ENCODE results near the gene TEX10.

TEX10 gene

DNA sequence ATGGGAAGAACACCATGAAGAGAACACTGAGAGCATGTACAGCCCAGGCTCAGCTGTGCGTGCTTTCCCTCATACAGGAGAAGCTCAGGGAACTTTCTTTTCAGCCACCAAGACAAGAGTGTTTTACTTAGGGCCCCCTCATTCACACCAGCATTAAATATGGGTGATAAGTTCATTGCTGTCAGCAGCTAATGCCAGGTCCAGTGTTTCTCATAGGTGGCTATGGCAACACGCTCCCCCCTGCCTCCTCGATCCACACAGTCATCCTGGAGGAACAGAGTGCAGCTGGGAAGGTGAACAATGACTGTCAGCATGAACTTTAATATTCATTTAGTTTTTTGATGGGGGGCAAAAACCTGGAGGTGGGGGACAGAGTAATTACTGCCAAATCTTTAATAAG is 54.4 kb downstream of the TEX10 start:
- Histone ChIP-seq H3K9ac (ENCODE audit: low read depth, low read length) (no peak overlapping the region), H3K9me3 (ENCODE audit: insufficient read depth, low read depth, low read length) (no peaks in the 10 kb centered on the region), H3K4me1 (ENCODE audit: insufficient read depth, low read length) (no peaks in the 10 kb centered on the region), H3K36me3 (ENCODE audit: insufficient read depth, low read depth, low read length) (peaks cover 84% of the 10 kb centered on the region), H3K4me3 (ENCODE audit: low read length) (no peak overlapping the region), H3K27ac (ENCODE audit: low read length) (no peak overlapping the region), H3K27me3 (ENCODE audit: insufficient read depth, low read length) (no peaks in the 10 kb centered on the region)

DNA sequence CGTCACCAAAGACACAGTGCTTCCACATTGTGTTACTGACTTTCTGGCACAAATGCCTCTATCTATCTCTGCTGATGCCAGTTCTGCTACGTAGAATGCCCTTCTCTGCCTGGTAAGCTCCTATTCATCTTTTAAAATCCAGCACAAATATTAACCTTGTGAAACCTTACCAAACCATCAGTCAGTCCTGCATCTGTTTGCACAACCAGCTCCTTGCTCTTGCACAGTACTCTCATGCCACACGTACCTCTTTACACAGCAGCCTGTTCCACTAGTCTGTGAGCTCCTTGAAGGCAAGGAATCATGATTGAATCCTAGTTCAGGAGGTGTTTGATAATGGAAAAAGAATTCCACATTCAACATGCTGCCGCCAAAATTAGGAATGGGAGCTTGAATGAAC is 56.3 kb downstream of the TEX10 start:
- peaks cover 83% of the 10 kb centered on the region for H3K36me3 ChIP-seq (ENCODE audit: insufficient read depth, low read depth, low read length)
- no peak overlapping the region for H3K27ac ChIP-seq (ENCODE audit: low read length)
- H3K27me3 ChIP-seq (ENCODE audit: insufficient read depth, low read length) = no peaks in the 10 kb centered on the region
- H3K9me3 ChIP-seq (ENCODE audit: insufficient read depth, low read depth, low read length) = no peaks in the 10 kb centered on the region
- H3K4me3 ChIP-seq (ENCODE audit: low read length) = no peak overlapping the region
- H3K4me1 ChIP-seq (ENCODE audit: insufficient read depth, low read length) = no peaks in the 10 kb centered on the region
- no peak overlapping the region for H3K9ac ChIP-seq (ENCODE audit: low read depth, low read length)

DNA sequence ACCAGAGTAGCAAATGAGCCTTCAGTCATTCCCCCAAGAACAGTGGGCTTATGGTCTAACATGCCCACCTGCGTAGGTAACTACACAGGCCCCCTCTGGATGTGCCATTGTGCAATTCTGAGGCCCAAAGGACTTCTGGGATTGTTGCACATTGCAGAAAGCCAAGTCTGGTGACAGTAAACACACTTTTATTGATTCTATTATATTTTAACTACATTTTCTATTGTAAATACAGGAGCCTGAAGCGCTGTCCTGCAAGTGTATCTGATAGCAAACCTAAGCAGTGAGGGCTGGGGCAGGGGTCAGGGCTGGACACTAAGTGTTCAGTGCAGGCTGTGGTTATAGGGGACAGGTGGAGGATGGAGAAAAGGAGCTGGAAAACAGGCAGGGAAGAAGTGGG is 57.5 kb downstream of the TEX10 start:
- Histone ChIP-seq H3K27me3 (ENCODE audit: insufficient read depth, low read length) (no peaks in the 10 kb centered on the region), H3K9ac (ENCODE audit: low read depth, low read length) (no peak overlapping the region), H3K36me3 (ENCODE audit: insufficient read depth, low read depth, low read length) (peaks cover 74% of the 10 kb centered on the region), H3K9me3 (ENCODE audit: insufficient read depth, low read depth, low read length) (no peaks in the 10 kb centered on the region), H3K27ac (ENCODE audit: low read length) (no peak overlapping the region), H3K4me1 (ENCODE audit: insufficient read depth, low read length) (no peaks in the 10 kb centered on the region), H3K4me3 (ENCODE audit: low read length) (no peak overlapping the region)

DNA sequence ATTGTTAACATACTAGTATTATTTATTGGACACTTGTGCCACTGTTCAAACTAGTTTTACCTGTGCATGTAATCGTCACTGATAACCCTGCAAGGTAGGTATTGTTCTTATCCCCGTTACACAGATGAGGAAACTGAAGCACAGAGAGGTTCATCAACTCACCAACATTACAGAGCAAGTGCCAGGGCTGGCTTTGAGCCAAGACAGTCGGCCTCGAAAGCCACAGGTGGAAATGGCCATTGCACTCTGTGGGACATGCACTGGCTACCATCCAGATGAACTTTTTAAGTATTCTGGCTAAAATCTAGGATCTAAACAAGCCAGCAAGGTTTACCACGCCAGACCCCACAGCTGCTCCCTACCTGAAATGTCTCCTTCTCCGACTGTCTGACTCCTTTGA is 57.9 kb downstream of the TEX10 start:
- Histone ChIP-seq H3K9me3 (ENCODE audit: insufficient read depth, low read depth, low read length) (no peaks in the 10 kb centered on the region), H3K4me1 (ENCODE audit: insufficient read depth, low read length) (no peaks in the 10 kb centered on the region), H3K27ac (ENCODE audit: low read length) (no peak overlapping the region), H3K9ac (ENCODE audit: low read depth, low read length) (no peak overlapping the region), H3K36me3 (ENCODE audit: insufficient read depth, low read depth, low read length) (peaks cover 71% of the 10 kb centered on the region), H3K27me3 (ENCODE audit: insufficient read depth, low read length) (no peaks in the 10 kb centered on the region), H3K4me3 (ENCODE audit: low read length) (no peak overlapping the region)

DNA sequence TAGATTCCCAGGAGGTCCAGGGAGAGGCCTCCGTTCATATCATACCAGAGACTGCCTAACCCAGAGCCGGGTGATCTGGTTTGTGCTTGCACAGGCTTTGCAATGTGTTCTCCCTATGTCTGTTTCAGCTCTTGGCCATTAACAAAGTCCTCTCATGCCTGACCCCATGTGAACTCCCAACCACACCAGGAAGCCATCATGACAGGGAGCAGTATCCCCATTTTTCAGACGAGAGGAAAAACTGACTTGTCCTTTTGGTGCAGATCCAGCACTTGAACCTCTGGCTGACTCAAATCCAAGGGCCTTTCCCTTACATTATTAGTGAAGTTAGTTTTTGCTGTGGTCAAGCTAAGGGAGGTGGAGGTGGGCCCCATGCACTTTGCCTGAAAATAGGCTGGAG is 58.4 kb downstream of the TEX10 start:
- no peak overlapping the region for H3K4me3 ChIP-seq (ENCODE audit: low read length)
- H3K4me1 ChIP-seq (ENCODE audit: insufficient read depth, low read length) = no peaks in the 10 kb centered on the region
- H3K9ac ChIP-seq (ENCODE audit: low read depth, low read length) = no peak overlapping the region
- peaks cover 68% of the 10 kb centered on the region for H3K36me3 ChIP-seq (ENCODE audit: insufficient read depth, low read depth, low read length)
- H3K27me3 ChIP-seq (ENCODE audit: insufficient read depth, low read length) = no peaks in the 10 kb centered on the region
- no peak overlapping the region for H3K27ac ChIP-seq (ENCODE audit: low read length)
- H3K9me3 ChIP-seq (ENCODE audit: insufficient read depth, low read depth, low read length) = no peaks in the 10 kb centered on the region

DNA sequence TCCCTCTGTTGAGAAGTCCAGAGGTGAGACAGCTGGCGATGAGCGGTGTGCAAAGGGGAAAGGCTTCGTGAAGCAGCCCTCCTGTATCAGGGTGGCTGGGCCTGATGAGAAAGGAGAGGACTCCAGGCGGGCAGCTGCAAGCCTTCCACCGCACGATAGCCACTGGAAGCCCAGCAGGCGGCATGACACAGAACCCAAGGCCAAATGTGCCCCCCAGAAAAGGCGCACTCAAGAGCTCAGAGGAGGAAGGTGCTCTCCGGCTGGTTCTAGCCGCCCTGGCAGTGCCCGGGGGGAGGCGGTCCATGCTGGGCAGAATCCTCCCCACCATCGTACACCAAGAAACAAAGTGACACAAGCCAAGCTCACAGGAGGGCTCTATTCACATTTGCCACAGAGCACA is 60.3 kb downstream of the TEX10 start:
- peaks cover 49% of the 10 kb centered on the region for H3K36me3 ChIP-seq (ENCODE audit: insufficient read depth, low read depth, low read length)

DNA sequence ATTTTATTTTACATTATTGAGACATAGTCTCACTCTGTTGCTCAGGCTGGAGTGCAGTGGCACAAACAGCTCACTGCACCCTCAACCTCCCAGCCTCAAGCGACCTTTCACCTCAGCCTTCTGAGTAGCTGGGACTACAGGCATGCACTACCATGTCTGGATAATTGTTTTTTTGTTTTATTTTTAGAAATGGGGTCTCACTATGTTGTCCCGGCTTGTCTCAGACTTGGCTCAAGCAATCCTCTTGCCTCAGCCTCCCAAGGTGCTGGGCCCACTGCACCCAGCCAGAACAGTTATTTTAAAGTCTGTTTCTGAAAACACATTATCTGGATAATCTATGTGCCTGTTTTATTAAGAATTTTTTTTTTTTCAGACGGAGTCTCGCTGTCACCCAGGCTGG is 62.0 kb downstream of the TEX10 start:
- peaks cover 38% of the 10 kb centered on the region for H3K36me3 ChIP-seq (ENCODE audit: insufficient read depth, low read depth, low read length)

More for the DNA sequence above, 60.3 kb downstream of the TEX10 start:
- Histone ChIP-seq H3K27me3 (ENCODE audit: insufficient read depth, low read length) (no peaks in the 10 kb centered on the region), H3K4me3 (ENCODE audit: low read length) (no peak overlapping the region), H3K4me1 (ENCODE audit: insufficient read depth, low read length) (no peaks in the 10 kb centered on the region), H3K9ac (ENCODE audit: low read depth, low read length) (no peak overlapping the region), H3K9me3 (ENCODE audit: insufficient read depth, low read depth, low read length) (no peaks in the 10 kb centered on the region), H3K27ac (ENCODE audit: low read length) (no peak overlapping the region)

DNA sequence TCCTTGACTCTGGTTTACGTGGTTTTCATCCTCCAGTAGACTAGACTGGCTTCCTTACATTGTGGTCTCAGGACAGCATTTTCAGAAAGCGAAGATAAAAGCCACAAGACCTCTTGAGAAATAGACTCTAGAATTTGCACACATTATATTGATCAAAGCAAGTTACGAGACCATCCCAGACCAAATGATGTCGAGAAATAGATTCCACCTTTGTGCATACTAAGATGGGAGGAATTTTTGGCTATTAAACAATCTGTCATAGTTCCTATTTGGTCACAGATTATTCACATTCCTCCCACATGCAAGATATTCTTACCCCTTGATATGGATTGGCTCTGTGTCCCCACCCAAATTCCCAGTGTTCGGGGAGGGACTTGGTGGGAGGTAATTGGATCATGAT is 65.6 kb downstream of the TEX10 start:
- H3K36me3 ChIP-seq (ENCODE audit: insufficient read depth, low read depth, low read length) = peaks cover 22% of the 10 kb centered on the region
- peaks cover 8% of the 10 kb centered on the region; the same call in 1 of the 2 replicates for H3K9me3 ChIP-seq (ENCODE audit: insufficient read depth, low read depth, low read length)
- no peak overlapping the region for H3K27ac ChIP-seq (ENCODE audit: low read length)
- H3K4me3 ChIP-seq (ENCODE audit: low read length) = no peak overlapping the region
- H3K4me1 ChIP-seq (ENCODE audit: insufficient read depth, low read length) = 0 out of 2 replicates have a peak, but pooled peaks cover 3% of the 10 kb centered on the region
- no peak overlapping the region for H3K9ac ChIP-seq (ENCODE audit: low read depth, low read length)
- no peaks in the 10 kb centered on the region for H3K27me3 ChIP-seq (ENCODE audit: insufficient read depth, low read length)

More for the DNA sequence above, 62.0 kb downstream of the TEX10 start:
- Histone ChIP-seq H3K4me1 (ENCODE audit: insufficient read depth, low read length) (no peaks in the 10 kb centered on the region), H3K4me3 (ENCODE audit: low read length) (no peak overlapping the region), H3K27me3 (ENCODE audit: insufficient read depth, low read length) (no peaks in the 10 kb centered on the region), H3K9ac (ENCODE audit: low read depth, low read length) (no peak overlapping the region), H3K27ac (ENCODE audit: low read length) (no peak overlapping the region), H3K9me3 (ENCODE audit: insufficient read depth, low read depth, low read length) (peaks cover 1% of the 10 kb centered on the region; the same call in 1 of the 2 replicates)

DNA sequence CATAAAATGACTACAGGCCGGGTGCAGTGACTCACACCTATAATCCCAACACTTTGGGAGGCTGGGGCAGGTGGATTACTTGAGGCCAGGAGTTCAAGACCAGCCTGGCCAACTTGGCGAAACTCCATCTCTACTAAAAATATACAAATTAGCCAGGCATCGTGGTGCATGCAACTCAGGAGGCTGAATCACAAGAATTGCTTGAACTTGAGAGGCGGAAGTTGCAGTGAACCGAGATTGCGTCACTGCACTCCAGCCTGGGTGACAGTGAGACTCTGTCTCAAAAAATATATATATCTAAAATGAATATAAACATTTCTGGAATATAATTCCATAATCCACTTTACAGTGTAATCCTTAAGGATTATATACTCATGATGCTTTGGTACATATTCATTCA is 66.5 kb downstream of the TEX10 start:
- peaks cover 8% of the 10 kb centered on the region; the same call in 1 of the 2 replicates for H3K9me3 ChIP-seq (ENCODE audit: insufficient read depth, low read depth, low read length)
- peaks cover 14% of the 10 kb centered on the region; the same call in 1 of the 2 replicates for H3K36me3 ChIP-seq (ENCODE audit: insufficient read depth, low read depth, low read length)
- H3K4me1 ChIP-seq (ENCODE audit: insufficient read depth, low read length) = 0 out of 2 replicates have a peak, but pooled peaks cover 3% of the 10 kb centered on the region
- H3K4me3 ChIP-seq (ENCODE audit: low read length) = no peak overlapping the region
- no peak overlapping the region for H3K27ac ChIP-seq (ENCODE audit: low read length)
- no peaks in the 10 kb centered on the region for H3K27me3 ChIP-seq (ENCODE audit: insufficient read depth, low read length)
- no peak overlapping the region for H3K9ac ChIP-seq (ENCODE audit: low read depth, low read length)

DNA sequence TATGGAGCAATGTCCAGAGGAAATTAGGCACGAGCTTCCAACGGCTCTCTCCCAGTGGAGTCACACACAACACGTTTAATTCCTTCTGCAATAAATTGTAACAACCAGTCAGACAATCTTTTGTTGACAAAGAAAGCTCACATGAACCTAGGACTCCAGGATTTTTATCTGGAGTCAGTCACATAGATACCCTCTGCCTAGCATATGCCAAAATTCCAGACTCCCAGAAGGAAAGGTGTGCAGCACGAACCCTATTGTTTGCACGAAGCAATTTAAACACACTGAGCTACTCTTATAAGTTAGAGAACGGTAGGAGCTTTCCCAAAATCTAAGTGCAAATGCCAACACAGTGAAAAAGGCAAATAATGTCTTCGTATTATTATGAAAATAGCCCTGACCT is 67.1 kb downstream of the TEX10 start:
- H3K9me3 ChIP-seq (ENCODE audit: insufficient read depth, low read depth, low read length) = peaks cover 8% of the 10 kb centered on the region; the same call in 1 of the 2 replicates
- no peak overlapping the region for H3K9ac ChIP-seq (ENCODE audit: low read depth, low read length)
- H3K4me1 ChIP-seq (ENCODE audit: insufficient read depth, low read length) = 0 out of 2 replicates have a peak, but pooled peaks cover 3% of the 10 kb centered on the region
- H3K36me3 ChIP-seq (ENCODE audit: insufficient read depth, low read depth, low read length) = peaks cover 12% of the 10 kb centered on the region; the same call in 1 of the 2 replicates
- H3K27ac ChIP-seq (ENCODE audit: low read length) = no peak overlapping the region
- no peaks in the 10 kb centered on the region for H3K27me3 ChIP-seq (ENCODE audit: insufficient read depth, low read length)
- H3K4me3 ChIP-seq (ENCODE audit: low read length) = no peak overlapping the region

DNA sequence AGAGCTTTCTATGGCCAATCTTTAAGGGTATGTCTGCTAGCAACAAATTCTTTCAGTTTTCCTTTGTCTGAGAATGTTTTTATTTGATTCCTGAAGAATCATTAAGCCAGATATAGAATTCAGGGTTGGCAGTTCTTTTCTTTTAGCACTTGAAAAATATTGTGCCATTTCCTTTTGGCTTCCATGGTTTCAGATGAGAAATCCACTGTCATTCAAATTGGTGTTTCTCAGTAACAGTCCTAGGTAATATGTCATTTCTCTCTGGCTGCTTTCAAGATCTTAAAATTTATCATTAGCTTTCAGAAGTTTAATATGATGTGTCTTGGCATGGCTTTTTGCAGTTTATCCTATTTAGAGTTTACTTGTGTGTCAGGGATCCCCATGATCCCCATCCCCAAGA is 67.7 kb downstream of the TEX10 start:
- Histone ChIP-seq H3K36me3 (ENCODE audit: insufficient read depth, low read depth, low read length) (peaks cover 12% of the 10 kb centered on the region; the same call in 1 of the 2 replicates), H3K27me3 (ENCODE audit: insufficient read depth, low read length) (no peaks in the 10 kb centered on the region), H3K4me1 (ENCODE audit: insufficient read depth, low read length) (0 out of 2 replicates have a peak, but pooled peaks cover 3% of the 10 kb centered on the region), H3K9me3 (ENCODE audit: insufficient read depth, low read depth, low read length) (peaks cover 8% of the 10 kb centered on the region; the same call in 1 of the 2 replicates), H3K27ac (ENCODE audit: low read length) (no peak overlapping the region), H3K4me3 (ENCODE audit: low read length) (no peak overlapping the region), H3K9ac (ENCODE audit: low read depth, low read length) (no peak overlapping the region)

DNA sequence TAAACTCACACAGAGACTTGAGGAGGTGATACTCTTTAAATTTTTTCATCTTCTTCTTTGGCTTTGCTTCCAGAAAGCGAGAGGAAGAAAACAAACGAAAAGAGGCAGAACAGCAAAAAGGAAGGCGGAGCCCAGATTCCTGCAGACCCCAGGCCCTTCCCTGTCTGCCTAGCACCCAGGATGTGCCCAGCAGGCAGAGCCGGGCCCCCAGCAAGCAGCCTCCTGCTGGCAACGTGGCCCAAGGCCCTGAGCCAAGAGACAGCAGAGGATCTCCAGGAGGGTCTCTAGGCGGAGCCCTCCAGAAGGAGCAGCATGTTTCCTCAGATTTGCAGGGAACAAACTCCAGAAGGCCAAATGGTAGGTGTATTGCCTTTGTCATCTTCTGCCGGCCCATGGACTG is 68.5 kb downstream of the TEX10 start:
- H3K4me1 ChIP-seq (ENCODE audit: insufficient read depth, low read length) = 0 out of 2 replicates have a peak, but pooled peaks cover 3% of the 10 kb centered on the region
- no peaks in the 10 kb centered on the region for H3K27me3 ChIP-seq (ENCODE audit: insufficient read depth, low read length)
- H3K36me3 ChIP-seq (ENCODE audit: insufficient read depth, low read depth, low read length) = peaks cover 9% of the 10 kb centered on the region; the same call in 1 of the 2 replicates
- H3K4me3 ChIP-seq (ENCODE audit: low read length) = no peak overlapping the region
- no peak overlapping the region for H3K9ac ChIP-seq (ENCODE audit: low read depth, low read length)
- H3K9me3 ChIP-seq (ENCODE audit: insufficient read depth, low read depth, low read length) = peaks cover 8% of the 10 kb centered on the region; the same call in 1 of the 2 replicates
- H3K27ac ChIP-seq (ENCODE audit: low read length) = no peak overlapping the region

Measured in iPS-20b (cell line).